H9 (cell line): ENCODE measurements around the gene DSG2. TPM values are rescaled to one million over a fixed set of nuclear protein-coding genes. Genes with fewer than 3 reads are reported as not detected.

ENCODE experiments used
- DNase-seq: peaks from one replicate; pipeline ENCODE4 v3.0.0-alpha.2; 2017
- H2AFZ ChIP-seq: one replicate; pipeline ENCODE4 v1.6.1; 2013; ENCODE audit warnings: mild to moderate bottlenecking, low read length, control low read depth, moderate library complexity
- H2AK5ac ChIP-seq: 2 replicates; pipeline ENCODE4 v1.6.1; 2013; ENCODE audit warnings: low read length, control low read depth, mixed read lengths; ENCODE audit not compliant: insufficient read length
- H2BK120ac ChIP-seq: one replicate; pipeline ENCODE4 v1.6.1; 2013; ENCODE audit warnings: low read depth, mild to moderate bottlenecking, low read length, control low read depth, inconsistent platforms; ENCODE audit not compliant: poor library complexity, severe bottlenecking
- H2BK12ac ChIP-seq: 2 replicates; pipeline ENCODE4 v1.6.1; 2013; ENCODE audit warnings: low read length, control low read depth, mixed read lengths, low read depth; ENCODE audit not compliant: insufficient read length
- H2BK15ac ChIP-seq: 2 replicates; pipeline ENCODE4 v1.6.1; 2013; ENCODE audit warnings: low read depth, low read length, control low read depth
- H2BK20ac ChIP-seq: one replicate; pipeline ENCODE4 v1.6.1; 2013; ENCODE audit warnings: low read depth, mild to moderate bottlenecking, low read length, control low read depth, inconsistent platforms; ENCODE audit not compliant: poor library complexity, severe bottlenecking
- H2BK5ac ChIP-seq: 2 replicates; pipeline ENCODE4 v1.6.1; 2013; ENCODE audit warnings: low read length, control low read depth, mixed read lengths; ENCODE audit not compliant: insufficient read length
- H3K14ac ChIP-seq: 2 replicates; pipeline ENCODE4 v1.6.1; 2013; ENCODE audit warnings: low read length, control low read depth; ENCODE audit not compliant: insufficient read depth
- H3K18ac ChIP-seq: 2 replicates; pipeline ENCODE4 v1.6.1; 2013; ENCODE audit warnings: low read depth, mild to moderate bottlenecking, mixed read lengths, low read length, control low read depth; ENCODE audit not compliant: insufficient read length
- H3K23ac ChIP-seq: 2 replicates; pipeline ENCODE4 v1.6.1; 2013; ENCODE audit warnings: low read length, control low read depth, mixed read lengths, low read depth; ENCODE audit not compliant: insufficient read length
- H3K23me2 ChIP-seq: 2 replicates; pipeline ENCODE4 v1.6.1; 2013; ENCODE audit warnings: low read depth, mild to moderate bottlenecking, mixed read lengths, low read length, control low read depth; ENCODE audit not compliant: insufficient read length, poor library complexity, severe bottlenecking
- H3K27ac ChIP-seq: 2 replicates; pipeline ENCODE4 v1.5.1; 2013; ENCODE audit warnings: low read length, control low read depth, mixed read lengths, low read depth; ENCODE audit not compliant: insufficient read length
- H3K27me3 ChIP-seq: 2 replicates; pipeline ENCODE4 v1.6.1; 2013; ENCODE audit warnings: low read length, control low read depth, inconsistent platforms; ENCODE audit not compliant: insufficient read depth
- H3K4ac ChIP-seq: 2 replicates; pipeline ENCODE4 v1.6.1; 2013; ENCODE audit warnings: low read depth, mild to moderate bottlenecking, control low read depth, inconsistent platforms, low read length, moderate library complexity
- H3K4me1 ChIP-seq: 2 replicates; pipeline ENCODE4 v1.6.1; 2013; ENCODE audit warnings: low read length, control low read depth, inconsistent platforms; ENCODE audit not compliant: insufficient read depth
- H3K4me2 ChIP-seq: 2 replicates; pipeline ENCODE4 v1.6.1; 2013; ENCODE audit warnings: low read length, control low read depth, mixed read lengths; ENCODE audit not compliant: insufficient read length, insufficient read depth
- H3K56ac ChIP-seq: 2 replicates; pipeline ENCODE4 v1.6.1; 2013; ENCODE audit warnings: low read depth, mild to moderate bottlenecking, mixed read lengths, low read length, control low read depth; ENCODE audit not compliant: insufficient read length
- H3K79me1 ChIP-seq: 2 replicates; pipeline ENCODE4 v1.6.1; 2013; ENCODE audit warnings: low read depth, mild to moderate bottlenecking, moderate library complexity, low read length, control low read depth, inconsistent platforms; ENCODE audit not compliant: insufficient read depth, poor library complexity, severe bottlenecking
- H3K79me2 ChIP-seq: 2 replicates; pipeline ENCODE4 v1.6.1; 2013; ENCODE audit warnings: low read length, control low read depth, inconsistent platforms; ENCODE audit not compliant: insufficient read depth
- H3K9ac ChIP-seq: 2 replicates; pipeline ENCODE4 v1.6.1; 2013; ENCODE audit warnings: low read length, control low read depth, mixed read lengths; ENCODE audit not compliant: insufficient read length; ENCODE audit errors: extremely low read depth
- H3K9me3 ChIP-seq: one replicate; pipeline ENCODE4 v1.6.1; 2013; ENCODE audit warnings: low read depth, low read length, inconsistent platforms; ENCODE audit not compliant: control insufficient read depth
- H3T11ph ChIP-seq: one replicate; pipeline ENCODE4 v1.6.1; 2013; ENCODE audit warnings: mild to moderate bottlenecking, low read length, control low read depth, inconsistent platforms
- H4K20me1 ChIP-seq: one replicate; pipeline ENCODE4 v1.6.1; 2013; ENCODE audit not compliant: control insufficient read depth, insufficient read length, insufficient read depth
- H4K5ac ChIP-seq: 2 replicates; pipeline ENCODE4 v1.6.1; 2013; ENCODE audit warnings: low read depth, mild to moderate bottlenecking, mixed read lengths, low read length, control low read depth; ENCODE audit not compliant: insufficient read length
- H4K8ac ChIP-seq: replicated peaks from 2 replicates; pipeline ENCODE4 v1.6.1; 2013; ENCODE audit warnings: low read length, control low read depth, mixed read lengths, low read depth; ENCODE audit not compliant: insufficient read length
- H4K91ac ChIP-seq: 2 replicates; pipeline ENCODE4 v1.6.1; 2013; ENCODE audit warnings: low read depth, mild to moderate bottlenecking, moderate library complexity, mixed read lengths, low read length, control low read depth; ENCODE audit not compliant: insufficient read length
- H3K27ac Mint-ChIP-seq, 3 experiments: 2 replicates in 2 of 3; 3 replicates in 1 of 3; pipeline ENCODE4 v1.8.0; 2020 to 2021; ENCODE audit warnings: mixed read lengths in 3 of 3, mild to moderate bottlenecking in 1 of 3, moderate library complexity in 1 of 3
- H3K27me3 Mint-ChIP-seq: 2 replicates; pipeline ENCODE4 v1.8.0; 2021; ENCODE audit warnings: low read depth, mild to moderate bottlenecking, moderate library complexity, mixed read lengths
- H3K36me3 Mint-ChIP-seq, 3 experiments: 2 replicates in 2 of 3; 3 replicates in 1 of 3; pipeline ENCODE4 v1.8.0; 2020 to 2021; ENCODE audit warnings: low read depth in 3 of 3, mixed read lengths in 3 of 3; ENCODE audit not compliant: insufficient read depth in 1 of 3
- H3K4me1 Mint-ChIP-seq, 2 experiments: 2 replicates each; pipeline ENCODE4 v1.8.0; 2020; ENCODE audit warnings: mixed read lengths in 2 of 2
- H3K4me3 Mint-ChIP-seq, 2 experiments: 2 replicates in 1 of 2; 3 replicates in 1 of 2; pipeline ENCODE4 v1.8.0; 2020 to 2021; ENCODE audit warnings: mild to moderate bottlenecking in 2 of 2, mixed read lengths in 2 of 2, moderate library complexity in 1 of 2
- H3K9me3 Mint-ChIP-seq, 2 experiments: 2 replicates in 1 of 2; 3 replicates in 1 of 2; pipeline ENCODE4 v1.8.0; 2020; ENCODE audit warnings: mild to moderate bottlenecking in 2 of 2, mixed read lengths in 2 of 2, moderate library complexity in 1 of 2
- CTCF ChIP-seq: fragments of 200-600 bp; sonication (generic); conservative IDR thresholded peaks from 3 replicates; pipeline ENCODE4 v1.8.0; 2021; ENCODE audit warnings: antibody characterized with exemption, mild to moderate bottlenecking
- WGBS: extraction: QIAGEN DNeasy Blood & Tissue Kit; methylation state at CpG from one replicate; pipeline ENCODE4 v1.1.7; 2013; ENCODE audit warnings: missing lambda C conversion rate, low lambda C conversion rate, mixed read lengths; ENCODE audit not compliant: insufficient read length; ENCODE audit errors: extremely low coverage; 5-methylcytosine and 5-hydroxymethylcytosine counted together
- total RNA-seq: library from RNA; stranded (reverse); gene quantifications from 2 replicates; pipeline ENCODE4 v1.2.1, GENCODE V29; 2021

The DSG2 gene
- total RNA-seq, 1 experiment from 2014 or later, result 107 TPM

- H2AK5ac ChIP-seq, result no peak overlapping the region
- no peaks in the 10 kb centered on the region for H3K79me2 ChIP-seq
- H3K9me3 ChIP-seq, result no peaks in the 10 kb centered on the region
- no peak overlapping the region for H3K56ac ChIP-seq
- H3K27ac ChIP-seq, result no peak overlapping the region
- no peak overlapping the region for H3K27ac Mint-ChIP-seq
- no peak overlapping the region for H3K14ac ChIP-seq
- no peaks in the 10 kb centered on the region for H3K9me3 Mint-ChIP-seq
- no peak overlapping the region for H4K8ac ChIP-seq
- H3K27me3 Mint-ChIP-seq, result no peaks in the 10 kb centered on the region
- no CpG with 5 or more reads among the region's 8 CpGs for WGBS
- no peak for TF ChIP-seq CTCF
- H3K23ac ChIP-seq, result no peak overlapping the region
- H3K4me3 Mint-ChIP-seq, result no peak overlapping the region
- no peak for DNase-seq
- no peak overlapping the region for H3K9ac ChIP-seq
- H4K5ac ChIP-seq, result no peak overlapping the region
- H3K27me3 ChIP-seq, result no peaks in the 10 kb centered on the region
- no peak overlapping the region for H2AFZ ChIP-seq
- H3K4ac ChIP-seq, result no peak overlapping the region
- H3K4me1 Mint-ChIP-seq, result peaks cover 0 to 2% of the 10 kb centered on the region in 2 experiments; a peak in 1 of 4 replicates
- H3K4me1 ChIP-seq, result no peaks in the 10 kb centered on the region
- no peak overlapping the region for H2BK20ac ChIP-seq
- no peaks in the 10 kb centered on the region for H3K23me2 ChIP-seq
- H3K79me1 ChIP-seq, result no peaks in the 10 kb centered on the region
- no peaks in the 10 kb centered on the region for H3K36me3 Mint-ChIP-seq
- H3K4me2 ChIP-seq, result no peak overlapping the region
- no peak overlapping the region for H3K18ac ChIP-seq
- H4K91ac ChIP-seq, result no peak overlapping the region
- no peak overlapping the region for H3T11ph ChIP-seq
- H2BK120ac ChIP-seq, result no peak overlapping the region
- H2BK5ac ChIP-seq, result no peak overlapping the region
- H4K20me1 ChIP-seq, result no peaks in the 10 kb centered on the region
- no peak overlapping the region for H2BK12ac ChIP-seq
- no peak overlapping the region for H2BK15ac ChIP-seq
Observed at GRCh38 chr18:31590570-31590969, 92.6 kb downstream of the DSG2 start.
